ENCODE results near the gene FARS2.
A peak's percentile ranks its signal among the peaks of the same experiment; 100 is the strongest.

The FARS2 gene

GRCh38 chr6:5287205-5287965, 26.1 kb downstream of the FARS2 start:
- no peak for DNase-seq

- no peak for DNase-seq
Measured at GRCh38 chr6:5287966-5288297, 26.6 kb downstream of the FARS2 start.

DNA sequence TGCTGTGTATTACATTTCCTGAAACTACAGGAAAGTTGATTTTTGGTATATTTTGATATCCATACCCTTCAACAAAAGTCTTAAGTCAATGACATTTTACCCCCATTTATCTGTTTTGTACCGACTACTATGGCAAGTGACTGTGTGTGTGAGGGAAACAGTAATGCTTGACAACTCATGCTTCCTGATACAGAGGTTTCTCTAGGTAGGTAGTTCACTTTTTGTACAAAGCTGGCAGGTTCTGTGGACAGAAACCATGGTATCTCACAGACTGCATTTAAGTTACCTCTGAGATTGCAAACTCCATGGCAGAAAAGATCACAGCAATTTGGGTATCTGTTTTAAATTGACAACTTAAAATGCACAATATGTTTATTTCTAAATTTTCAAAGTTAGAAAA, 28.8 kb downstream of the FARS2 start:
- no peak for DNase-seq

GRCh38 chr6:5290500-5290899, 29.2 kb downstream of the FARS2 start:
- DNase-seq: no peak

DNA sequence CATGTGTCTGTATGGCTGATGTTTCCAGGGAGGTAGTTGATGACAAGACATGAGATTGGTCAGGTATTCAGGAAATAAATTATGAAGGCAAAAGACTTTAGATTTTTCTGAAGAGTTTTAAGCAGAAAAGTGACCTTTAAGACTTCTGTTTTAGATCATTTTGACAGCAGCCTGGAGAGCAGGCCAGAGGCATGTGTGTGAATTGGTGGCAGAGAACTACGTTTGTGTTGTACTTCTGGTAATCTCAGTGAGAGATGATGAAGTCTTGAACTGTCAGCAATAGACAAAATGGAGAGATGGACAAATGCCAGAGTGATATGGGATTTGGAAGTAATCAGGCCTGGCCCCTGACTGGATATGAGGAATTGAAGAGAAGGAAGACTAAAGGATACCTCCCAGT, 30.8 kb downstream of the FARS2 start:
- no peak for DNase-seq

DNA sequence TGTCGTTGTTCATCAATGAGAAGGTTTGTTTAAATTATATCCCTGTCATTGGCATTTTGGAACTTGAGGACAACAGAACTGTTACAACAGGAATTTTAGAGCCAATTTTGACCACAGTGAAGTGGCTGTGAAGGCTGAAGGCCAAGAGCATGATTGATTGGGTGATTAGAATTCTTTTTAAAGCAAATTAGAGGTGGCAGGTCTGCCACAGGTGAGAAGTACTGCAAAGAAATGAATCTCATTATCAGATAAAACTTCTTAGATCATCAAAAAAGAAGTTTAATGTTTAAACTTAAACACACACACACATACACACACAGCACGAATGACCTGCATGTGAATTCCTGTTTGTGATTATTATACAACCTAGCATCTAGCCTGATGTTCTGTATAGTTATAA, 32.4 kb downstream of the FARS2 start:
- DNase-seq: no peak

- DNase-seq: no peak
Measured at GRCh38 chr6:5294392-5295211, 33.3 kb downstream of the FARS2 start.

DNA sequence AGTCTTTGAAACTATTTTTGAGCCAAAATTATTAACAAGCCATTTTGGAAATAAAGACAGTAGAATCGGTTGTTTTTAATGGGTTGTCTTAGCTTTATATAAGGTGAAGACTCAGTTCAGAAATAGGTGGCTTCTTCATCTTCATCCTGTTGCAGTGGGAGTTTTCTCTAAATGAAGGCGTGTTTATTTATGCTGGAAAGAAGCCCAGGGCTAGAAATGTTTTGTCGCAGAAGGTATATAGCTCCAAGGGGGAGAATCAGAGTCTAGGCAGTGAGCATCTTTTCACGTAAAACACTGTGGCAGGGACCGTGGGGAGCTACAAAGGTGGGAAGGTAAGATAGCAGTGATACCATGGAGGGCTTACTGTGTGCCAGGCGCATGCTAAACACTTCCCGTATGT, 34.3 kb downstream of the FARS2 start:
- DNase-seq: no peak

DNA sequence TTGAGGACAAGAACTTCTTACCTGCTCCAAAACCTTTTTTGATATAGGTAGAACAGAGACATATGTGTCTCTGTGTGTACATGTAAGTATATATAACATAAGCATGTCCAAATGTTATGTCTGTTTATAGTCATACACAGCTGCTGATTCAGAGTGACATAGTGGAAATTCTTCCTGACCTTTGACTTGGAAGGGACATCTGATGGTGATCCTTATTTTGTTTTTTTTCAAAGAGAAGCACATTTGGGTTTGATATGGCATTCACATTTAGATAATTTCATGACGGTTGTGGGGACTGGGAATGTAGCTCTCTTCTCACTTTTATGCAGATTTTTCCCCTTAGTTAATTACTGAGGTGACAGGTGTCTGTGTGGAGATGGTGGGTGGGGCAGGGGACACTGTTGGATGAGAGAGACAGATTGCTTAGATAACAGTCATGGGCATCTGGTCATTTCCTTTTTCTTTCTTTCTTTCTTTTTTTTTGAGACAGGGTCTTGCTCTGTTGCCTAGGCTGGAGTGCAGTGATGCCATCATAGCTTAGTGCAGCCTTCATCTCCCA, 39.0 kb downstream of the FARS2 start:
- no peak for DNase-seq

- no peak for DNase-seq
Measured at GRCh38 chr6:5302220-5302946, 41.1 kb downstream of the FARS2 start.

DNA sequence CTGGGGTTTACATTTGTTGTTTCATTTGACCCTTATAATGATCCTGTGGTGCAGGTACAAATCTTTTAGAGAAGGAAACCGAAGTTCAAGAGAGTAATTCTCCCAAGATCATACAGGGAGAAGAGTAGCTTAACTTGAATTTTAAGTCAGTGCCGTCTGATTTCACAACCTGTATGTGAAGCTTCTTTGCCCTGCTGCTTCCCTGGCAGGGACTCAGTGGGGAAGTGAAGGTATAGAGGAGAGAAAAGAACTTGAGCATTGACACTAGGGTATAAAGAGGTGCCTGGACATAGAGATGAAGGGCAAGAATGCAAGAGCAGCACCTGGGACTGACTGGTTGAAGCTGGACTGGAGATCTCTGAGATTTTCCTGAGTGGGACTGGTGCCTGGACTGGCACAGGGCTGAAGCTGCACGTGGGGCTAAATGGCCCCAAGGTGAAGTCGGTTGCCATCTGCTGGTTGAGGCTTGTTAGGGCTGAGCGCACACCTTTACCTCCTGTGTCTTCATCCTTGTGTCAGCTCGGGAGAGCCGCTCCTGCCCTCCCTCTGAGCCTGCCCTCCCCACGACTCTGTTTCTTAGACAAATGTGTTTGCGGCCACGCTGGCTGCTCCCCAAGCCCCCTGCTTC, 41.8 kb downstream of the FARS2 start:
- DNase-seq: peak in 1 of 2 experiments; percentile 10

- DNase-seq: no peak
Measured at GRCh38 chr6:5303682-5304081, 42.4 kb downstream of the FARS2 start.

DNA sequence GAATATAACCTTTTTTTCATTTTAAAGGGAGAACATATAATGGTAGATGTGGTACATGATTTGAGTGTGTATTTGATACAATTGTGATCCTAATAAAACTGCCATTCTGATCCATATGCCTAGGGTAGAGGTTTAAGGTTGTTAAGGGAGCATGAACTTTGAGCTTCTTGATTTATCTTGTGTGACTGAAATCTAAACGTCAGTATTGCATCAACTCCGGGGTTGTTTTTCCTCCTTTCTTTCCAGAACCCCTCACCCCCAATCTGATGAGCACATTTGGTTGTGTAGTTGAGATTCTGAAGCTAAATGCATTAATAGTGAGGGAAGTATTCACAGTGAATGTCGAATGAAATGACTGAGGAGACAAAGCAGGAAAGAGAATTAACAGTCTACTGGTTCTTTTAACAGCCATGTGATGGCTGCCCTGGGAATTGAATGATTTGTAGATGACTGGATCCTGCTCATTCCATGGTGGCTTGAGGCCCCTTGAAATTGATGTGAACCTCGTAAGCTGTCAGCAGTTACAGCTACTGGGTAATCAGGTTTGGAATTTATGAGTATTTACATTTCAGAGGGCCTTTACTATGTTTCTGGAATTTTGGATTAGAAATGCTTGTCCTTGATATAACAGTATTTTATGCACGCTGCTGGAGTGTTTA, 44.8 kb downstream of the FARS2 start:
- no peak for DNase-seq

GRCh38 chr6:5307058-5307457, 45.7 kb downstream of the FARS2 start:
- no peak for DNase-seq

GRCh38 chr6:5308066-5308465, 46.8 kb downstream of the FARS2 start:
- no peak for DNase-seq

DNA sequence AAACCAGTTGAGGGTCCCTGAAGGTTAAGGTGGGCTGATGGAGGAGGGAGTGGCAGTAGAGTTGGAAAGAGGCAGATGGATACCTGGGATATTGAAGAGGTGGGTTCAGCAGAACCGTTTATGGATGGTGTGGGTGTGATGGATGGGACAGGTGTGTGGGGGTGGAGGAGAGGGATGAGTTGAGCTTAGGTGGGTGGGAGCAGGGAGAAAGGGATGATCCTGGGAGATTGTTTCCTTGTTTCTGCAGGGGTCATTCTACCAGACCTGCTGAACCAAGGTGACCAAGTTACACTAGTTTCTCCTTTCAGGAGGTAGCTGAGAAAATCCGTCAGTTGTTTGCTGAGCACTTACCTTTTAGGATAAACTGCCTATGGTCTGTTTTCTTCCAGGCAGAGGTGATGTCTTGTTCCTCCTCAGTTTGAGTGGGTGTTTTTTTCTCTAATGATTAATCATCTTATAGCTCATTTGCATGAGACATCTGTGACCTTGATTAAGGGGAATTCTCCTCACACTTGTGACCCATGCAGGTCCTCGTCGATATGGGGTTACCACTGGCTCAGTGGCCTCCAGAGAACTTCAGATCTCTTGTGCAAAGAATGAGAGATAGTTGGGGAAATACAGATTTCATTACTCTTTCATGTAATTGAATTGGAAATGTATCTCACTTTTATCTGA, 53.0 kb downstream of the FARS2 start:
- no peak for DNase-seq

DNA sequence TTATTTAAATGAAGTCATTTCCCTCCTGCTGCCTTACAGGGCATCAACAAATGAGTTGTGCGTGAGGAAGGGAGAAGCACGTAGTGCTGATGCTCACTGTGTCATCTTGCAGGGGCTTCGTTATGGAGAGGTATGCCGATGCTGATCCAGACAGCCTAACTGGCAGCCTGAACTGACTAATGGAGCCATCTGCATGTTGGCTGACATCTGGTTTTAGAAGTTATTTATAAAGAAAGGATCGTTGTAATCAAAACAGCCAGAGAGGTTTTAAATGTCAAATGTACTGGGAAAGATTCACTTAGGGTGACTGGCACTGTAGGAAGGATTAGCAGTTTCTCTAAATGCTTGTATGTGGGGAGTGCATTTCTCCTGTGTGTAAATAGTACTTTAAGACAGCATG, 54.6 kb downstream of the FARS2 start:
- no peak for DNase-seq

DNA sequence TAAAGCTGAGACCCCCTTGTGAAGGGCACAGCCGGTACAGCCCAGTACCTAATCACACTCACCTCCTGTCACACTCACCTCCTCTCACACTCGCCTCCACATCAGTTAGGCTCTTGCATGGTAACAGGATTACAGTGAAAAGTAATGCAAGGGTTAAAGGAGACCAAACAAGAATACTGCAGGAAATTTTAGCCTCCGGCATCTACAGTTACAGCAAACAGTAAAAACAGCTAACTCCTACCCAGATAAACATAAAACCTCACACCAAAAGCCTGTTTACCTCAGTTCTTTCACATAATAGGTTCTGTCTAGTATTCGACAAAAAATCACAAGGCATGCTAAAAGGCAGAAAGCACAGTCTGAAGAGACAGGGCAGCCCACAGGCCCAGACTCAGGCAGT, 55.6 kb downstream of the FARS2 start:
- no peak for DNase-seq

- DNase-seq: no peak
Measured at GRCh38 chr6:5318617-5319272, 57.4 kb downstream of the FARS2 start.

DNA sequence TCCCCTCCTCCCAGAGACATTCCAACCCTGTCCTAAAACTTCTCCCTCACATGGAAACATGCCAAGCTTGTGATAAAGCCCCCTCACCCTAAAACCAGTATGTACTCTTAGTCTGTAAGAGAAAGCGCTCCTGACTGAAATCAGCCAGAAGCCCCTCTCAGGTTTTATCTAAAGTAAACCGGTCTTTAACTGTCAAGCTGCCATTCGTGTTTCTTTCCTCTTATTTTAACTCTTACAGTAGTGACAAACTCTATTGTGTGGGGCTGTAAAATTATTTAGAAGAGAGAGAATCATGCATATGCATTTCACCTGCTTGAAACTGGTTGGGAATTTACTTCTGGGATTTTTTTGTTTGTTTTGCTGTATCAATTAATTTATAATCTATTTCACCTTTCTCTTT, 62.7 kb downstream of the FARS2 start:
- no peak for DNase-seq

GRCh38 chr6:5325173-5325572, 63.9 kb downstream of the FARS2 start:
- DNase-seq: peak in 1 of 2 experiments; percentile 30

Measured in NCI-H2081 (cell line).